Adipocyte (in vitro differentiated cells): ENCODE results near the gene MCRS1.

Experiments used
- DNase-seq: peaks from one replicate; pipeline ENCODE4 v3.0.0-alpha.2; 2015; ENCODE audit warnings: low read depth
- H3K27me3 ChIP-seq: replicated peaks from 2 replicates; pipeline ENCODE4 v1.7.0; 2013; ENCODE audit warnings: mild to moderate bottlenecking, low read length, moderate library complexity; ENCODE audit not compliant: control insufficient read depth, insufficient read depth
- H3K36me3 ChIP-seq: 2 replicates; pipeline ENCODE4 v1.7.0; 2013; ENCODE audit warnings: low read length, mild to moderate bottlenecking, moderate library complexity; ENCODE audit not compliant: control insufficient read depth, insufficient read depth, severe bottlenecking
- H3K4me1 ChIP-seq: 2 replicates; pipeline ENCODE4 v1.7.0; 2013; ENCODE audit warnings: mild to moderate bottlenecking, low read length, moderate library complexity; ENCODE audit not compliant: control insufficient read depth, insufficient read depth
- H3K4me3 ChIP-seq: 2 replicates; pipeline ENCODE4 v1.7.0; 2013; ENCODE audit warnings: mild to moderate bottlenecking, low read length, moderate library complexity
- H3K9ac ChIP-seq: 2 replicates; pipeline ENCODE4 v1.7.0; 2013; ENCODE audit warnings: mild to moderate bottlenecking, low read length, moderate library complexity
- H3K9me3 ChIP-seq: 2 replicates; pipeline ENCODE4 v1.7.0; 2013; ENCODE audit warnings: mild to moderate bottlenecking, low read length, moderate library complexity; ENCODE audit not compliant: control insufficient read depth

The MCRS1 gene

GRCh38 chr12:49580572-49581535, 12.9 kb upstream of the MCRS1 start:
- peak; percentile 92 for DNase-seq
- no peaks in the 10 kb centered on the region for H3K27me3 ChIP-seq
- no peaks in the 10 kb centered on the region for H3K9me3 ChIP-seq
- H3K4me1 ChIP-seq = peaks cover 20% of the 10 kb centered on the region
- no peak overlapping the region for H3K4me3 ChIP-seq
- H3K9ac ChIP-seq = no peak overlapping the region
- H3K36me3 ChIP-seq = peaks cover 5% of the 10 kb centered on the region

- no peaks in the 10 kb centered on the region for H3K27me3 ChIP-seq
- no peak for DNase-seq
These were observed 10.7 kb upstream of the MCRS1 start for GRCh38 chr12:49578471-49579112.

GRCh38 chr12:49577589-49578315, 9.8 kb upstream of the MCRS1 start:
- Histone ChIP-seq H3K9ac (no peak overlapping the region), H3K4me3 (no peak overlapping the region), H3K9me3 (no peaks in the 10 kb centered on the region), H3K4me1 (peaks cover 6% of the 10 kb centered on the region), H3K36me3 (peaks cover 11% of the 10 kb centered on the region), H3K27me3 (no peaks in the 10 kb centered on the region)
- DNase-seq = no peak

More at GRCh38 chr12:49578471-49579112, 10.7 kb upstream of the MCRS1 start:
- Histone ChIP-seq H3K9ac (no peak overlapping the region), H3K9me3 (no peaks in the 10 kb centered on the region), H3K4me1 (peaks cover 14% of the 10 kb centered on the region), H3K4me3 (no peak overlapping the region), H3K36me3 (peaks cover 11% of the 10 kb centered on the region)

GRCh38 chr12:49568442-49569162, 660 bp upstream of the MCRS1 start:
- Histone ChIP-seq H3K9me3 (no peaks in the 10 kb centered on the region), H3K36me3 (peaks cover 16% of the 10 kb centered on the region), H3K4me1 (peaks cover 19% of the 10 kb centered on the region), H3K27me3 (no peaks in the 10 kb centered on the region), H3K9ac (peak overlapping the region; percentile 99), H3K4me3 (peak overlapping the region; percentile 100)
- DNase-seq = peak; percentile 28

- peaks cover 29% of the 10 kb centered on the region for H3K36me3 ChIP-seq
These were observed 686 bp downstream of the MCRS1 start for GRCh38 chr12:49567302-49567610.

GRCh38 chr12:49566361-49566760, 1.6 kb downstream of the MCRS1 start:
- Histone ChIP-seq H3K9me3 (no peaks in the 10 kb centered on the region), H3K9ac (peak overlapping the region; percentile 99), H3K36me3 (peaks cover 38% of the 10 kb centered on the region), H3K27me3 (no peaks in the 10 kb centered on the region), H3K4me3 (peak overlapping the region; percentile 100), H3K4me1 (peaks cover 19% of the 10 kb centered on the region)
- DNase-seq = no peak

More at GRCh38 chr12:49567302-49567610, 686 bp downstream of the MCRS1 start:
- H3K4me1 ChIP-seq = peaks cover 19% of the 10 kb centered on the region
- peak overlapping the region; percentile 99 for H3K9ac ChIP-seq
- H3K4me3 ChIP-seq = peak overlapping the region; percentile 100
- no peaks in the 10 kb centered on the region for H3K9me3 ChIP-seq
- no peaks in the 10 kb centered on the region for H3K27me3 ChIP-seq
- DNase-seq = no peak

- Histone ChIP-seq H3K36me3 (peaks cover 45% of the 10 kb centered on the region), H3K9ac (no peak overlapping the region), H3K4me3 (no peak overlapping the region), H3K4me1 (peaks cover 19% of the 10 kb centered on the region), H3K9me3 (no peaks in the 10 kb centered on the region), H3K27me3 (no peaks in the 10 kb centered on the region)
- DNase-seq = no peak
These were observed 2.3 kb downstream of the MCRS1 start for GRCh38 chr12:49565406-49566265.

- peaks cover 19% of the 10 kb centered on the region for H3K4me1 ChIP-seq
- H3K4me3 ChIP-seq = no peak overlapping the region
- no peak for DNase-seq
- no peaks in the 10 kb centered on the region for H3K9me3 ChIP-seq
- H3K36me3 ChIP-seq = peaks cover 53% of the 10 kb centered on the region
- no peak overlapping the region for H3K9ac ChIP-seq
- no peaks in the 10 kb centered on the region for H3K27me3 ChIP-seq
These were observed 3.1 kb downstream of the MCRS1 start for GRCh38 chr12:49564686-49565405.

GRCh38 chr12:49563951-49564685, 3.8 kb downstream of the MCRS1 start:
- Histone ChIP-seq H3K36me3 (peaks cover 60% of the 10 kb centered on the region), H3K4me3 (no peak overlapping the region), H3K27me3 (no peaks in the 10 kb centered on the region), H3K9me3 (no peaks in the 10 kb centered on the region), H3K4me1 (peaks cover 16% of the 10 kb centered on the region), H3K9ac (no peak overlapping the region)
- DNase-seq = no peak
